ENCODE data around the gene ISOC2. TPM values are rescaled to one million over a fixed set of nuclear protein-coding genes. Genes with fewer than 3 reads are reported as not detected.

Gene ISOC2
- polyA plus RNA-seq, 3 donors = 28.7 to 38.3 (median 31.9) TPM

GRCh38 chr19:55479451-55480230, 18.2 kb upstream of the ISOC2 start:
- no peak for DNase-seq (ENCODE audit: low read depth in 3 of 3, low spot score in 2 of 3)

- no peak for DNase-seq (ENCODE audit: low read depth in 3 of 3, low spot score in 2 of 3)
Observed at GRCh38 chr19:55479045-55479444, 17.6 kb upstream of the ISOC2 start.

- no peak for DNase-seq (ENCODE audit: low read depth in 3 of 3, low spot score in 2 of 3)
Observed at GRCh38 chr19:55478364-55478763, 16.9 kb upstream of the ISOC2 start.

- no peak for DNase-seq (ENCODE audit: low read depth in 3 of 3, low spot score in 2 of 3)
Observed at GRCh38 chr19:55477905-55478304, 16.5 kb upstream of the ISOC2 start.

- DNase-seq (ENCODE audit: low read depth in 3 of 3, low spot score in 2 of 3) = peak; percentile 95 to 98 (median 97)
Observed at GRCh38 chr19:55476100-55476775, 14.8 kb upstream of the ISOC2 start, which contains the start of gene ZNF628. Gene ZNF628 (plus strand): TSS chr19:55476617. CDS start chr19:55479911, 3,294 bp downstream.

- no peak for DNase-seq (ENCODE audit: low read depth in 3 of 3, low spot score in 2 of 3)
Observed at GRCh38 chr19:55474269-55475265, 13.1 kb upstream of the ISOC2 start.

- DNase-seq (ENCODE audit: low read depth in 3 of 3, low spot score in 2 of 3) = no peak
Observed at GRCh38 chr19:55473225-55474012, 12.0 kb upstream of the ISOC2 start.

- no peak for DNase-seq (ENCODE audit: low read depth in 3 of 3, low spot score in 2 of 3)
Observed at GRCh38 chr19:55472463-55472862, 11.0 kb upstream of the ISOC2 start.

- no peak for DNase-seq (ENCODE audit: low read depth in 3 of 3, low spot score in 2 of 3)
Observed at GRCh38 chr19:55471266-55471665, 9.8 kb upstream of the ISOC2 start.

- no peak for DNase-seq (ENCODE audit: low read depth in 3 of 3, low spot score in 2 of 3)
Observed at GRCh38 chr19:55468054-55468393, 6.6 kb upstream of the ISOC2 start.

GRCh38 chr19:55467236-55468053, 6.0 kb upstream of the ISOC2 start:
- DNase-seq (ENCODE audit: low read depth in 3 of 3, low spot score in 2 of 3) = no peak

GRCh38 chr19:55466241-55466614, 4.8 kb upstream of the ISOC2 start:
- no peak for DNase-seq (ENCODE audit: low read depth in 3 of 3, low spot score in 2 of 3)

- no peak for DNase-seq (ENCODE audit: low read depth in 3 of 3, low spot score in 2 of 3)
Observed at GRCh38 chr19:55465460-55466240, 4.2 kb upstream of the ISOC2 start.

GRCh38 chr19:55464662-55465054, 3.2 kb upstream of the ISOC2 start, which contains the start of gene C19orf85:
Gene C19orf85 (minus strand): TSS chr19:55464751. CDS start chr19:55464554, 197 bp downstream.
- DNase-seq (ENCODE audit: low read depth in 3 of 3, low spot score in 2 of 3) = no peak

GRCh38 chr19:55464039-55464661, 2.7 kb upstream of the ISOC2 start:
- DNase-seq (ENCODE audit: low read depth in 3 of 3, low spot score in 2 of 3) = no peak

- DNase-seq (ENCODE audit: low read depth in 3 of 3, low spot score in 2 of 3) = no peak
Observed at GRCh38 chr19:55463583-55464031, 2.2 kb upstream of the ISOC2 start.

GRCh38 chr19:55462722-55463121, 1.3 kb upstream of the ISOC2 start:
- DNase-seq (ENCODE audit: low read depth in 3 of 3, low spot score in 2 of 3) = no peak
